Measurements from ENCODE around the gene PI4K2B.
"Not testable (repeated sequence)": the region's sequence is repeated elsewhere in the genome, so short reads cannot be mapped to it uniquely, and the experiment has no call there.

PI4K2B gene

DNA sequence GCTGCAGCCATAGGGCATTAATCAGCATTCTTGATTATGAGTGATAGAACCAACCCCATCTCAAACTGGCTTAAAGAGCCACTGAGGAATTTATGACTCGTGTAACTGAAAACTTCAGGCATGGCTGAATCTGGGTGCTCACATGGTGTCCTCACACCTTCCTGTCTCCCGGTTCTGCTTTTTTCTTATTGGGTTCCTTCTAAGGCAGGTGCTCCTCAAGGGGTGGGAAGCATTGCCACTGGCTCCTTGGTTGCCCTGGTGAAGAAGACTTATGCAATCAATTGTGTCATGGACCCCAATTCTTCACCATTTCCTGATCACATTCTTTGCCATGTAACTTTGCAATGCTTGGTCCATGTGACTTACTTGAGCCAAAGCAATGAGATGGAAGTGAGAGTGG, 74.5 kb downstream of the PI4K2B start:
- DNase-seq = no peak

DNA sequence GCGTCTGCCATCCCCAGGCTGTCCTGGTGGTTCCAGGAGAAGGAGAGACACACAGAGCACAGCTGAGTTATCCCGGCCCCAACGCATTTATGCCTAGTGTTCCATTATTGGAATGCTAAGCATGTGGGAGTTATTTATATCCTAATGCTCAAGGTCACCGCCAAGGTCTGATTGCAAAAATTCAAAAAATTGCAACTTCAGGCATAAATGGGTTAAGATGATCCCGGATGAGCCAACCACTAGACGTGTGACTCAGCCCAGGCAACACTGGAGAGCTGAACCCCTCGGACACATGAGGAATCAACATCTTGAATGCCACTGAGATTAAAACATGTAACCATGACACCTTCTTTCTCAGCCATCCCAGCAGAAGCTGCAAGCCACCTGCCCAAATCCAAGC, 74.9 kb downstream of the PI4K2B start:
- DNase-seq = no peak

DNA sequence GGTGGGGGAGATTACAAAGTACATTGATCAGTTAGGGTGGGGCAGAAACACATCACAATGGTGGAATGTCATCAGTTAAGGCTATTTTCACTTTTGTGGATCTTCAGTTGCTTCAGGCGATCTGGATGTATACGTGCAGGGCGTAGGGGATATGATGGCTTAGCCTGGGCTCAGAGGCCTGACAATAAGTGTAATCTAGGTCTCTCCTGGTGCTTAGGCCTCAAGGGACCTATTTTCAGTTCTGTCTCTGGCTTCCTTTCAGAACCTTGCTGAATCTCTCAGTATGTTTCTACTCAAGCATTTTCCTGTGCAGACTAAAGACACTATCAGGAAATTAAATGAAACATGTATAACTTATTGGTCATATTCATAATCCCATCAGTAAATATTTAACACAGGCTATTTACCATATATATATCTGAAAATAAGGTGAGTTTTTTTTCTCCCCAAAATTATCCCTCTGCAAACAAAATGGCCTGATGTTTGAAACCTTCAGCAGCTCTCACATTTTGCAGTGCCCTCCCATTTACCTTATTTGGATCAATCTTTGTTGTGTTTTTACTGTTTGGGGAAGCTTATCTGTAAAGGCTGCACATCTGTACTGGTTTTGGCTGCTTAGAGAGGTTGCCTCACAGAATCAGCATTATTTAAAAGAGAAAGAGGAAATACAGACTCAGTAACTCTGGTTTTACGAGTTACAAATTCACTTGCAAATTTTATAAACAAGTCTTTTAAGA, 76.4 kb downstream of the PI4K2B start:
- no peak for DNase-seq

DNA sequence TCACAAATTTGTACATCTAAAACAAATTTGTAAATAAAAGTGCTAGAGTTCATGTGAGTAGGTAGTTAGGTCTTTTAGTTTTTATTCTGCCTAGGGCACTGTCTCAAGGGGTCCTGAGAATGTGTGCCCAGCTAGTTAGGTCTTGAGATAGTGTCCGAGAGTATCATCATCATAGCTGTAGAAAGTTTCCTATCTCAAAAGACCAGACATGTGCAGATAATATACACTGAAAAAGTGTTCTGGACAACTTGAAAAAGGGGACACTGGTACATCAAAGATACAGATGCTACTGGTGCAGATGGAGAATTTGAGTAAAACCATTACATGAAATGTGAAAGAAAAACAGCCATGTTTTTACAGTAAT, 77.0 kb downstream of the PI4K2B start:
- DNase-seq = no peak

DNA sequence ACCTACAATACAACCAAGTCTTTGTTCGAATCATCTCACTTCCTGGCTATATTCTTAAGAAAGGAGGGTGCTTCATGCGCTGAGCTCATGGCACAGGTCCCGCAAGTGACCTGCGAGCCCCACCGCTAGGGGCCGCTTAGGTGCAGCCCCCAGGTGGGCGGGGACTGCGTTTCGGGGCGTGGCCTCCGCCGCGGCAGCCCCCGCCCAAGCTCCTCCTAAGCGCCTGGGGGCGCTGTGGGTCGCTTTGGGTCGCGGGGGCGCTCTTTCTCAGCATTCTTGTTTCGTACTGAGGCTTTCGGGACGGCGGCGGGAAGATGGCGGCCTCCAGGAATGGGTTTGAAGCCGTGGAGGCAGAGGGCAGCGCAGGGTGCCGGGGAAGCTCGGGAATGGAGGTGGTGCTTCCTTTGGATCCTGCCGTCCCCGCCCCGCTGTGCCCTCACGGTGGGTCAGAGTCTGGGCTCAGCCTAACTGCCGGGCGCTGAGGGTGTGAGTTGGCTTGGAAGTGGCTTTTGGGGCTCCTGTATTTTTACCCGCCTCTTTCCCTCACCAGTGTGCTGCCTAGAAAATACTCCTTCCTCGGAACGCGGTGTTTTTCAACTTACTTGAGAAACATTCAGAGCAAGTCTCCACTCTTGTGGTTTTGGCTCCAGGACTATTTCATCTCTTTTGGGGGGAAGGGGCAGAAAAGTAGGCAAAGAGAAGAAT, 78.8 kb downstream of the PI4K2B start, which contains the start of gene ZCCHC4:
Gene ZCCHC4 (plus strand): TSS at position 279 of the 705 bp plus-strand sequence. CDS start 36 bp downstream, at position 315.
- peak; percentile 90 for DNase-seq

DNA sequence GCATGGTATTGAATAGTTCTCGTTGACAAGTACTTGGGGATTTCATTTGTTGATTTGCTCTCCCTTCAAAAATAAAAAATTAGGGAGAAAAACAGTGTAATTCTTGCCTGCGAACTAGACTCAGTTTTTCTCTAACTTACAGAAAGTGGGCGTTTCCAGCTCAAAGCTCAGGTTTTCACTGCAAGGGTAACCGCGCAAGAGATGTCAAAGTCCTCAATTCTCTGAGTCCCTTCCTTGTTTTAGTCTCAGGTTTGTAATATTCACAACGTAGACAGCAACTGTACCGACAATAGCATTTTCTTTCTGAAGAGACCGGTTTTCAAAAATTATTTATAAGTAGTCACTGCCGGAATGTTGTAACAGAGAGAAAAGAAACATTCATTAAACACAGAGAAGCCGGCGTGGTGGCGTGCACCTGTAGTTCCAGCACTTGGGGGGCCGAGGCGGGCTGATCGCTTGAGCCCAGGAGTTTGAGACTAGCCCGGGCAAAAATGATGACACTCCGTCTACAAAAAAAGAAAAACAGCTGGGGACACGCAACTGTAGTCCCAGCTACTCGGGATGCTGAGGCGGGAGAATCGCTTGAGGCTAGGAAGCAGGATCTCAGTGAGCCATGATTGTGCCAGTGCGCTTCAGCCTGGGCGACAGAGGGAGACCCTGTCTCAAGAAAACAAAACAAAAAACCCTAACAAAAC, 79.5 kb downstream of the PI4K2B start:
- no peak for DNase-seq

DNA sequence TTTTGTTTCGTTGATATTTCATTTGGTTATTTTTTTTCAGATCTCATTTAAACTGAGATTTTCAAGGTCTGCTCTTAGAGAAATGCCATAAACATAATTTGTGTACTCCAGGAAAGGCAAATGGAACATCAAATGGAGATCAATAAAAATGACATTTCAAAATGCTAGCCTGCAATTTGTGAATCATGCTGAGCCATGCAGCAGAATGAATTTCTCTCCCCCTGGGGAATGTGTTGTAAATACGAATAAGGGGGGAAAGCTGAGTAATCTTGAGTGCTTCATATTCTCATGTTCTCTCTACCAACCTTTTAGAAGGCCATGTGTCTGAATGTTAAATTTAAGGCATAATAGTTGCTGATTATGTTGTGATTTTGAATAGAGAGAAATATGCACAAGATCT, 86.5 kb downstream of the PI4K2B start:
- peak; percentile 12 for DNase-seq

DNA sequence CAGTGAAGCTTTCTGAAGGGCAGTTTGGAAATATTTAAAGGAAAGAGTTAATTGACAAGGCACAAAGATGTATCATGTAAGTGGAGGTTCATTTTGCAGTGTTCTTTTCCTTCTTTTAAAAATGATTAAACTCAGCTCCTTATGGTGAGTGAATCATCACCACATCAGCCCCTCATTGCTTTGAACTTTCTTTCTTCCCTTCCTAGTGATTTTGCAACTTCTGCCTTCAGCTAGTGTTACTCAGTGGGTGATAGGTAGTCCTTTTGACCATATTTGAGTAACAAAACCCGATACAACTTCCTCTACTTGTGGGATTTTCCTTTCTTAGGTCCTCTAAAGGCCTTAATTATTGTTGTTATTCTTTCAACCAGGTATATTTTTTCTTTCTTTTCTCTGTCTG, 86.9 kb downstream of the PI4K2B start:
- no peak for DNase-seq

DNA sequence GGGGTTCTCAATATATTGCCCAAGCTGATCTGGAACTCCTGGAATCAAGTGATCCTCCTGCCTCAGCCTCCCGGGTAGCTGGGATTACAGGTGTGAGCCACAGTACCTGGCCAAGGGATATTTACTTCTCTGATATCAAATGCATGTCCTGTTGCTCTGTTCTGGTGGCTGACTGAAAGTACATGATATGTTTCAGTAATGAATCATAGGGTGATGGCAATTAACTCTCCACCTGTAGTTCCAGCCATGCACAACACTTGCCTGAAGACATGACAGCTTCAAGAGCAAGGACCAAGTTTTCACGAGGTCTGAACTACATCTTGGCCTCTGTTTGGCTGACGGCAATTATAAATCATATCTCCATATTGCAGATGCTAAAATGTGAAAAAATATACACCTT, 87.9 kb downstream of the PI4K2B start:
- no peak for DNase-seq

DNA sequence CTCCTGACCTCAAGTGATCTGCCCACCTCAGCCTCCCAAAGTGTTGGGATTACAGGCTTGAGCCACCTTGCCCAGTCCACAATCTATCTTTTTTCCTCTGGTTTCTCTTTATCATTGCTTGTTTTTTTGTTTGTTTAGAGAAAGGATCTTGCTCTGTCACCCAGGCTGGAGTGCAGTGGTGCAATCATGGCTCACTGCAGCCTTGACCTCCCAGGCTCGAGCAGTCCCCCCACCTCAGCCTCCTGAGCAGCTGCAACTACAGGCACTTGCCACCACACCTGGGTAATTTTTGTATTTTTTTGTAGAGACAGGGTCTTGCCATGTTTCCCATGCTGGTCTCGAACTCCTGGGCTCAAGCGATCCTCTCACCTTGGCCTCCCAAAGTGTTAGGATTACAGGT, 94.6 kb downstream of the PI4K2B start:
- not testable (repeated sequence) for DNase-seq

All from NCI-H2227 treated with DMSO at 0.1 percent for 48 hours (cell line).